Choroid plexus epithelial cell (primary cell): ENCODE measurements around the gene ZNF555.
A peak's percentile ranks its signal among the peaks of the same experiment; 100 is the strongest.

Experiments used
- DNase-seq: peaks from one replicate; pipeline ENCODE4 v3.0.0-alpha.2; 2010; ENCODE audit warnings: low read depth
- H3K4me3 ChIP-seq: 2 replicates; pipeline ENCODE4 v1.5.1; 2011; ENCODE audit warnings: low read depth, mild to moderate bottlenecking, control low read depth, low read length, moderate library complexity
- CTCF ChIP-seq: conservative IDR thresholded peaks from 2 replicates; pipeline ENCODE4 v1.5.1; 2011; ENCODE audit warnings: low read depth, mild to moderate bottlenecking, control low read depth, inconsistent platforms, low read length, moderate library complexity

The ZNF555 gene

DNA sequence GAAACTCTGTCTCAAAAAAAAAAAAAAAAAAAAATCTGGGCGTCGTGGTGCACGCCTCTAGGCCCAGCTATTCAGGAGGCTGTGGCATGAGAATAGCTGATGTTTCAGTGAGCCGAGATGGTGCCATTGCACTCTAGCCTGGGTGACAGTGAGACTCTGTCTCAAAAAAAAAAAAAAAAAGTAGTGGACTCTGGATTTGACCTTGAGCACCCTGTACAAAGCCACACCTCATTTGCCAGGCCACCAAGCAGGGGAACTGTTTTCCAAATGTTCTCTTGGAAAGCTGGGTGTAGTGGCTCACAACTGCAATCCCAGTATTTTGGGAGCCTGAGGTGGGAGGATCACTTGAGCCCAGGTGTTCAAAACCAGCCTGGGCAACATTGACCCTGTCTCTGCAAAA lies 3.8 kb upstream of the ZNF555 start:
- no peak for TF ChIP-seq CTCF
- no peak for DNase-seq
- no peak overlapping the region for H3K4me3 ChIP-seq

GRCh38 chr19:2841855-2842574 lies 740 bp downstream of the ZNF555 start:
- no peak for DNase-seq
- peak overlapping the region; percentile 97 for H3K4me3 ChIP-seq
- TF ChIP-seq CTCF, result no peak

- TF ChIP-seq CTCF, result no peak
- no peak overlapping the region for H3K4me3 ChIP-seq
- DNase-seq, result no peak
These were observed 3.8 kb downstream of the ZNF555 start for GRCh38 chr19:2845107-2845506.

DNA sequence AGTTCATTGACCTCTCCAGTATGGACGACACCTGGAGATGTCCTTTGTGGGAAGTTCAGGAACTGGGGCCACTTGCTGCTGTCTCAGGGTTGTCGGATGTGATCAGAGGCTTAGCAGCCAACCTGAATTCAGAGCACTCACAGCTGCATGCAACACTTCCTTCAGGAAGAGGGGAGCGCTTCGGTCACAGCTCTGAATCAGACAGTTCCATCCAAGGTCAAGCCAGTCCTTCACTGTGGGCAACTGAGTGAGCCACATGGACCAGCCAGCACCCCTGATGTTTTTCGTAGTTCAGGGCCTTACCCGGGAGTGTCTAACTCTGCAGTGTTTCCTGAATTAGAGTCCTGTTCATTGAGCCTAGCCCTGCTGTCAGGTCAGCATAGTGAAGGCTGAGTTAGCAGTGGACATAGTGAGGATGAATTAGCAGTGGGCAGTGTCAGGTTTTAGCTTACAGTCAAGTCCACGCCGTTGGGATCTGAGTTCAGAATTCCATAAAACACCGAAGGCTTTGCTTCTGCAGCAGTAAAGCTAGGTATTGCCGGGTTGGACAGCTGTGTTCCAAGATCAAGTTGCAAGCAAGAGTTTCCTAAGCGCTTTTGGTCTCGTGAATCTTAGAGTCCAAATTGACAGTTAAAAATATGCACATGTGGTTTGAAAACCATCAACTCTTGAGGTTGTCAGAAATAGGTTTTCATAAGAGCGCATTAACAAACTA lies 5.1 kb downstream of the ZNF555 start:
- no peak for DNase-seq
- TF ChIP-seq CTCF, result no peak
- H3K4me3 ChIP-seq, result no peak overlapping the region

DNA sequence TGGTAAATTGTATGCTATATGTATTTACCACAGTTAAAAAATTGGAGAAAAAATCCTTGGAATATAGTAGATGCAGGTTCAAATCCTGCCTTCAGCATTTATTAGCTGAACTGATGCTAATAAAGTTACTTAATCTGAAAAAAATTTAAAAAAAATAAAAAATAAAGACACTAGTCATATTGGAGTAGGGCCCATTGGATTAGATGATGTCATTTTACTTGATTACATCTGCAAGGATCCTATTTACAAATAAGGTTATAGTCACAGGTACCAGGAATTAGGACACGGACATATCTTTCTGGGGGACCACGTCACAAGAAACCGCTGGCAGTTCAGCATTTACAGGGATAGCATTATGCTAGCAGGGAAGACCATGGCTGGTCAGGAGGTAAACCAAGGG lies 6.2 kb downstream of the ZNF555 start:
- no peak for TF ChIP-seq CTCF
- DNase-seq, result no peak
- H3K4me3 ChIP-seq, result no peak overlapping the region

- no peak for TF ChIP-seq CTCF
- H3K4me3 ChIP-seq, result no peak overlapping the region
- no peak for DNase-seq
These were observed 7.3 kb downstream of the ZNF555 start for GRCh38 chr19:2848616-2849015.
